Measurements from ENCODE around the gene SLC19A1. TPM values are rescaled to one million over a fixed set of nuclear protein-coding genes. Genes with fewer than 3 reads are reported as not detected.
"Not testable (repeated sequence)": the region's sequence is repeated elsewhere in the genome, so short reads cannot be mapped to it uniquely, and the experiment has no call there.

SLC19A1 gene
- total and polyA plus RNA-seq, 2 donors from 2014 or later, result 5.1 to 7.2 TPM

DNA sequence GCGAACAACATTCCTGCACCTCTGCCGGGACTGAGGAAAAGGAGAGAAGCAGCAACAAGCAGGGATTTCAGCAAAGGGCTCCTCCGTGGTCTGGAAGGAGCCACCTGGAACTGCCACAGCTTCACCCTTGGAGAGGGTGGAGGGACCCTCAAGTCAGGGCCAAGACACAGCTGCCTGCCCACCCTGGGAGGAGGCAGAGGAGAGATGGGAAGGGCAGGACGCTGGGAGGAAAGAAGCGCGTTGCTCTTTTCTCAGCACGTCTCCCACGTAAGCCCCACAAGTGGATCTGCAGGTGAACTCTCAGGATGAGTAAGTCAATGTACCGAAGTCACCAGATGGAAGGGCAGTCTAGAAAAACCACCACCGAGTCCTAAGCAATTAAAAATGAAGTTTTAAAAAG is 39.6 kb downstream of the SLC19A1 start:
- H3K36me3 ChIP-seq (ENCODE audit: control insufficient read depth in 2 of 3, insufficient read depth in 3 of 3, low read length in 3 of 3), result peaks cover 0 to 9% (median 3%) of the 10 kb centered on the region in 3 donors
- H3K4me3 ChIP-seq (ENCODE audit: low read length in 3 of 3), result no peak overlapping the region
- no peak for FAIRE-seq
- H3K27me3 ChIP-seq (ENCODE audit: control insufficient read depth, insufficient read depth, low read length), result no peaks in the 10 kb centered on the region
- H3K27ac ChIP-seq (ENCODE audit: low read depth in 2 of 2, low read length in 2 of 2), result no peak overlapping the region
- no peaks in the 10 kb centered on the region for H3K4me1 ChIP-seq (ENCODE audit: control insufficient read depth in 2 of 3, insufficient read depth in 2 of 3, low read depth in 1 of 3, low read length in 3 of 3)
- H3K9ac ChIP-seq (ENCODE audit: low read length in 3 of 3), result no peak overlapping the region
- TF ChIP-seq, protein P1, sequence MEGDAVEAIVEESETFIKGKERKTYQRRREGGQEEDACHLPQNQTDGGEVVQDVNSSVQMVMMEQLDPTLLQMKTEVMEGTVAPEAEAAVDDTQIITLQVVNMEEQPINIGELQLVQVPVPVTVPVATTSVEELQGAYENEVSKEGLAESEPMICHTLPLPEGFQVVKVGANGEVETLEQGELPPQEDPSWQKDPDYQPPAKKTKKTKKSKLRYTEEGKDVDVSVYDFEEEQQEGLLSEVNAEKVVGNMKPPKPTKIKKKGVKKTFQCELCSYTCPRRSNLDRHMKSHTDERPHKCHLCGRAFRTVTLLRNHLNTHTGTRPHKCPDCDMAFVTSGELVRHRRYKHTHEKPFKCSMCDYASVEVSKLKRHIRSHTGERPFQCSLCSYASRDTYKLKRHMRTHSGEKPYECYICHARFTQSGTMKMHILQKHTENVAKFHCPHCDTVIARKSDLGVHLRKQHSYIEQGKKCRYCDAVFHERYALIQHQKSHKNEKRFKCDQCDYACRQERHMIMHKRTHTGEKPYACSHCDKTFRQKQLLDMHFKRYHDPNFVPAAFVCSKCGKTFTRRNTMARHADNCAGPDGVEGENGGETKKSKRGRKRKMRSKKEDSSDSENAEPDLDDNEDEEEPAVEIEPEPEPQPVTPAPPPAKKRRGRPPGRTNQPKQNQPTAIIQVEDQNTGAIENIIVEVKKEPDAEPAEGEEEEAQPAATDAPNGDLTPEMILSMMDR (IDR thresholded peaks at IDR 0.05; ENCODE audit: borderline replicate concordance, extremely low read depth, insufficient read depth), result no peak
- intact Hi-C loops (cut with DNase I), result no loop called here
- no peaks in the 10 kb centered on the region for H3K9me3 ChIP-seq (ENCODE audit: control insufficient read depth in 2 of 3, insufficient read depth in 1 of 3, low read length in 3 of 3)
- peak in 1 of 5 donors; percentile 10 for DNase-seq

DNA sequence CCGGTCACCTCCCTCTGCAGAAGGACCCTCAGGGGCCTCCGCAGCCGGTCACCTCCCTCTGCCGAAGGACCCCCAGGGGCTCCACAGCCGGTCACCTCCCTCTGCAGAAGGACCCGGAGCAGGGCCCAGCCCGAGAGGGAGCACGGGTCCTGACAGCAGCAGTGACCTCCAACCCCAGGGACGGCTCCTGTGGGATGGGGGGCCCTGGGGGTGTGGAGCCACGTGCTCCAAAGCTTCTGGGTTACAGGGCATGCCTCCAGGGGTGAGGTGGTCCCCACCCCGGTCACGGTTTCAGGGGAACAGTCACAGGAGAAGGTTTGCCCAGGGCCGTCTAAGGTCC is 40.3 kb downstream of the SLC19A1 start:
- Histone ChIP-seq H3K27ac (ENCODE audit: low read depth in 2 of 2, low read length in 2 of 2) (no peak overlapping the region), H3K36me3 (ENCODE audit: control insufficient read depth in 2 of 3, insufficient read depth in 3 of 3, low read length in 3 of 3) (peaks cover 0 to 12% (median 3%) of the 10 kb centered on the region in 3 donors), H3K4me1 (ENCODE audit: control insufficient read depth in 2 of 3, insufficient read depth in 2 of 3, low read depth in 1 of 3, low read length in 3 of 3) (no peaks in the 10 kb centered on the region), H3K9ac (ENCODE audit: low read length in 3 of 3) (no peak overlapping the region), H3K27me3 (ENCODE audit: control insufficient read depth, insufficient read depth, low read length) (no peaks in the 10 kb centered on the region), H3K9me3 (ENCODE audit: control insufficient read depth in 2 of 3, insufficient read depth in 1 of 3, low read length in 3 of 3) (no peaks in the 10 kb centered on the region), H3K4me3 (ENCODE audit: low read length in 3 of 3) (no peak overlapping the region)
- TF ChIP-seq, protein P1 (IDR thresholded peaks at IDR 0.05; ENCODE audit: borderline replicate concordance, extremely low read depth, insufficient read depth), result no peak
- FAIRE-seq, result no peak
- intact Hi-C loops (cut with DNase I), result no loop called here
- DNase-seq, result peak in 2 of 5 donors; percentile 39 to 40

DNA sequence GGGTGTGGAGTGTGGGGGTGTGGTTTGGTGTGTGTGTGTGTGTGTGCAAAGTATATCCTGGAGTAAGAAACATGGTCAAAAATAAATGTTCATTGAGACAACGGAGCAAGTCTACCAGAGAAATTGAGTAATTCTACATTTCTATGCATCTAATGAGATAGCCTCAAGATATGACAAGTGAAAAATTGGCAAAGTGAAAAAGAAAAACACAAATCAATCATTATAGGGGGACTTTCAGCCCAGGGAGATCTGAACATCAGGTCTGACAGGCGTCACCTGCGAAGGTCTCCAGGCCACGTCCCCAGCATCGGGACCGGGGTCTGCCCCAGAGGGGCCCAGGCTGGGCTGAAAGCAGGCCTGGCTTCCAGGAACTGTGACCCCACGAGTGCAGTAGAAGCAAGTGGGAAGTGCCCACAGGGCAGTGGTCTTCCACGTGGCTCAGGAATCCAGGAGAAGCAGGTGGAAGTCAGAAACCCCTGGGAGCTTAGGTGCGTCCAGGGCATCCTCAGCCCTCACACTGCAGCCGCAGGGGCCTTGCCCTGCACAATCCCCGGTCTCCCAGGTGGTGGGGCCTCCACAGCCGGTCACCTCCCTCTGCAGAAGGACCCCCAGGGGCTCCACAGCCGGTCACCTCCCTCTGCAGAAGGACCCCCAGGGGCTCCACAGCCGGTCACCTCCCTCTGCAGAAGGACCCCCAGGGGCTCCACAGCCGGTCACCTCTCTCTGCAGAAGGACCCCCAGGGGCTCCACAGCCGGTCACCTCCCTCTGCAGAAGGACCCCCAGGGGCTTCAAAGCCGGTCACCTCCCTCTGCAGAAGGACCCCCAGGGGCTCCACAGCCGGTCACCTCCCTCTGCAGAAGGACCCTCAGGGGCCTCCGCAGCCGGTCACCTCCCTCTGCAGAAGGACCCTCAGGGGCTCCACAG is 40.9 kb downstream of the SLC19A1 start:
- H3K27ac ChIP-seq (ENCODE audit: low read depth in 2 of 2, low read length in 2 of 2); H3K4me1 ChIP-seq (ENCODE audit: control insufficient read depth in 2 of 3, insufficient read depth in 2 of 3, low read depth in 1 of 3, low read length in 3 of 3); H3K9me3 ChIP-seq (ENCODE audit: control insufficient read depth in 2 of 3, insufficient read depth in 1 of 3, low read length in 3 of 3); FAIRE-seq; intact Hi-C loops (cut with DNase I); H3K27me3 ChIP-seq (ENCODE audit: control insufficient read depth, insufficient read depth, low read length); H3K4me3 ChIP-seq (ENCODE audit: low read length in 3 of 3); H3K9ac ChIP-seq (ENCODE audit: low read length in 3 of 3): not testable (repeated sequence)
- H3K36me3 ChIP-seq (ENCODE audit: control insufficient read depth in 2 of 3, insufficient read depth in 3 of 3, low read length in 3 of 3), result peaks cover 0 to 18% (median 5%) of the 10 kb centered on the region in 3 donors
- peak in 1 of 5 donors; percentile 39 for DNase-seq

DNA sequence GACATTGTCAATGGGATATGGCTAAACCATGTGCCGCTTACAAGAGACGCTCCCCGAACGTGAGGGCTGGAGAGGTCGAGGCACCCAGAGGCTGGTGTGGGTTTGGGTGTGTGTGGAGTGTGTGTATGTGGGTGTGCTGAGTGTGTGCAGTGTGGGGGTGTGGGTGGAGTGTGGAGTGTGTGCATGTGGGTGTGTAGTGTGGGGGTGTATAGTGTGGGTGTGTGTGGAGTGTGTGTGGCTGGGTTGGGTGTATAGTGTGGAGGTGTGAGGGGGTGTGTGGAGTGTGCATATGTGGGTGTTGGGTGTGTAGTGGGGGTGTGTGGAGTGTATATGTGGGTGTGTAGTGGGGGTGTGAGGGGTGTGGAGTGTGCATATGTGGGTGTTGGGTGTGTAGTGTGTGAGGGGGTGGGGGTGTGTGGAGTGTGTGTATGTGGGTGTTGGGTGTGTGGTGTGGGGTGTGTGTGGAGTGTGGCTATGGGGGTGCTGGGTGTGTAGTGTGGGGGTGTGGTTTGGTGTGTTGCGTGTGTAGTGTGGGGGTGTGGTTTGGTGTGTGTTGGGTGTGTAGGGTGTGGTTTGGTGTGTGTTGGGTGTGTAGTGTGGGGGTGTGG is 42.2 kb downstream of the SLC19A1 start:
- intact Hi-C loops (cut with DNase I), result no loop called here

More for the DNA sequence above, 42.2 kb downstream of the SLC19A1 start:
- no peak overlapping the region for H3K27ac ChIP-seq (ENCODE audit: low read depth in 2 of 2, low read length in 2 of 2)
- no peaks in the 10 kb centered on the region for H3K9me3 ChIP-seq (ENCODE audit: control insufficient read depth in 2 of 3, insufficient read depth in 1 of 3, low read length in 3 of 3)
- FAIRE-seq, result no peak
- no peak overlapping the region for H3K9ac ChIP-seq (ENCODE audit: low read length in 3 of 3)
- H3K36me3 ChIP-seq (ENCODE audit: control insufficient read depth in 2 of 3, insufficient read depth in 3 of 3, low read length in 3 of 3), result peaks cover 4 to 27% (median 14%) of the 10 kb centered on the region in 3 donors
- H3K27me3 ChIP-seq (ENCODE audit: control insufficient read depth, insufficient read depth, low read length), result no peaks in the 10 kb centered on the region
- no peak overlapping the region for H3K4me3 ChIP-seq (ENCODE audit: low read length in 3 of 3)
- TF ChIP-seq, protein P1 (IDR thresholded peaks at IDR 0.05; ENCODE audit: borderline replicate concordance, extremely low read depth, insufficient read depth), result no peak
- DNase-seq, result peak in 1 of 5 donors; percentile 34
- H3K4me1 ChIP-seq (ENCODE audit: control insufficient read depth in 2 of 3, insufficient read depth in 2 of 3, low read depth in 1 of 3, low read length in 3 of 3), result no peaks in the 10 kb centered on the region

All from kidney (tissue), 14 donors.